Breast epithelium (tissue), 3 donors: ENCODE measurements around the gene SLC25A44.

Source experiments
- POLR2A ChIP-seq: fragments of 450-650 bp; IDR thresholded peaks from one replicate; pipeline ENCODE4 v1.6.1; 2016; ENCODE audit warnings: antibody characterized with exemption, mild to moderate bottlenecking, moderate library complexity
- POLR2AphosphoS5 ChIP-seq, 3 donors: sonication (generic); formaldehyde crosslinking; IDR thresholded peaks; one replicate each; pipeline ENCODE4 v1.6.1; 2017; ENCODE audit warnings: antibody characterized with exemption in 3 of 3
- TF ChIP-seq, protein P1 (sequence below), 3 donors: fragments of 450-650 bp; IDR thresholded peaks; one replicate each; pipeline ENCODE4 v1.5.1; 2016 to 2017; ENCODE audit warnings: antibody characterized with exemption in 3 of 3, mild to moderate bottlenecking in 3 of 3, moderate library complexity in 3 of 3

DNA sequence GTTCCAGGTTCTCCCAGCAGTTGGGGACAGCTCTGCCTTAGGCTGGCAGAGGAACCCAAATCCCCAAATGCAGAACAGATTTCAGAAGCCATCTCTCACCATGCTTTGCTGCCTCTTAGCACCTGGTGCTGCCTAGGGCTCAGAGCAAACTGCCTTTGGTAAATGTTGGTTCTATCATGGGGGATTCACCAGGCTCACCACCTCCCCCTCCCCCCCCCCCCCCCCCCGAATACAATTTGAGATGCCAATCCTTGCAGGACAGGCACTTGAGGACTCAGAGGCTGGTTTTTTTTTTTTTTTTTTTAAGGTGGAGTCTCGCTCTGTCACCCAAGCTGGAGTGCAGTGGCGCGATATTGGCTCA lies 54.4 kb downstream of the SLC25A44 start:
- TF ChIP-seq POLR2A (no peak), POLR2AphosphoS5 (IDR thresholded peaks at IDR 0.05) (no peak)
- TF ChIP-seq, protein P1, sequence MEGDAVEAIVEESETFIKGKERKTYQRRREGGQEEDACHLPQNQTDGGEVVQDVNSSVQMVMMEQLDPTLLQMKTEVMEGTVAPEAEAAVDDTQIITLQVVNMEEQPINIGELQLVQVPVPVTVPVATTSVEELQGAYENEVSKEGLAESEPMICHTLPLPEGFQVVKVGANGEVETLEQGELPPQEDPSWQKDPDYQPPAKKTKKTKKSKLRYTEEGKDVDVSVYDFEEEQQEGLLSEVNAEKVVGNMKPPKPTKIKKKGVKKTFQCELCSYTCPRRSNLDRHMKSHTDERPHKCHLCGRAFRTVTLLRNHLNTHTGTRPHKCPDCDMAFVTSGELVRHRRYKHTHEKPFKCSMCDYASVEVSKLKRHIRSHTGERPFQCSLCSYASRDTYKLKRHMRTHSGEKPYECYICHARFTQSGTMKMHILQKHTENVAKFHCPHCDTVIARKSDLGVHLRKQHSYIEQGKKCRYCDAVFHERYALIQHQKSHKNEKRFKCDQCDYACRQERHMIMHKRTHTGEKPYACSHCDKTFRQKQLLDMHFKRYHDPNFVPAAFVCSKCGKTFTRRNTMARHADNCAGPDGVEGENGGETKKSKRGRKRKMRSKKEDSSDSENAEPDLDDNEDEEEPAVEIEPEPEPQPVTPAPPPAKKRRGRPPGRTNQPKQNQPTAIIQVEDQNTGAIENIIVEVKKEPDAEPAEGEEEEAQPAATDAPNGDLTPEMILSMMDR (IDR thresholded peaks at IDR 0.05): no peak
